Uterus (tissue), 2 donors: ENCODE data around the gene MYBPC3.

ENCODE experiments used
- POLR2A ChIP-seq, 2 donors: fragments of 450-650 bp; IDR thresholded peaks; one replicate each; pipeline ENCODE4 v1.6.1; 2016; ENCODE audit warnings: antibody characterized with exemption in 2 of 2, mild to moderate bottlenecking in 1 of 2, moderate library complexity in 1 of 2
- TF ChIP-seq, protein P1 (sequence below), 4 experiments: fragments of 200-600 bp in 2 of 4; fragments of 450-650 bp in 2 of 4; sonication (generic) in 2 of 4; IDR thresholded peaks; one replicate each; pipeline ENCODE4 v1.5.1; 2016 to 2019; ENCODE audit warnings: antibody characterized with exemption in 4 of 4, mild to moderate bottlenecking in 2 of 4, moderate library complexity in 1 of 4

- TF ChIP-seq, protein P1, sequence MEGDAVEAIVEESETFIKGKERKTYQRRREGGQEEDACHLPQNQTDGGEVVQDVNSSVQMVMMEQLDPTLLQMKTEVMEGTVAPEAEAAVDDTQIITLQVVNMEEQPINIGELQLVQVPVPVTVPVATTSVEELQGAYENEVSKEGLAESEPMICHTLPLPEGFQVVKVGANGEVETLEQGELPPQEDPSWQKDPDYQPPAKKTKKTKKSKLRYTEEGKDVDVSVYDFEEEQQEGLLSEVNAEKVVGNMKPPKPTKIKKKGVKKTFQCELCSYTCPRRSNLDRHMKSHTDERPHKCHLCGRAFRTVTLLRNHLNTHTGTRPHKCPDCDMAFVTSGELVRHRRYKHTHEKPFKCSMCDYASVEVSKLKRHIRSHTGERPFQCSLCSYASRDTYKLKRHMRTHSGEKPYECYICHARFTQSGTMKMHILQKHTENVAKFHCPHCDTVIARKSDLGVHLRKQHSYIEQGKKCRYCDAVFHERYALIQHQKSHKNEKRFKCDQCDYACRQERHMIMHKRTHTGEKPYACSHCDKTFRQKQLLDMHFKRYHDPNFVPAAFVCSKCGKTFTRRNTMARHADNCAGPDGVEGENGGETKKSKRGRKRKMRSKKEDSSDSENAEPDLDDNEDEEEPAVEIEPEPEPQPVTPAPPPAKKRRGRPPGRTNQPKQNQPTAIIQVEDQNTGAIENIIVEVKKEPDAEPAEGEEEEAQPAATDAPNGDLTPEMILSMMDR (IDR thresholded peaks at IDR 0.05) = no peak
- TF ChIP-seq POLR2A (IDR thresholded peaks at IDR 0.05) = no peak
Observed at GRCh38 chr11:47375020-47375419, 22.5 kb upstream of the MYBPC3 start.
